Common myeloid progenitor, CD34-positive (primary cell): ENCODE results near the gene CRTC1.

Experiments used
- CTCF ChIA-PET: fragments of 350-600 bp; sonication (Branson Sonifier 250); formaldehyde crosslinking; loops from one replicate; lab custom pipeline; 2021; ENCODE audit warnings: antibody characterized with exemption; lab: Charles Lee
- POLR2A ChIA-PET: fragments of 350-600 bp; sonication (Branson Sonifier 250); formaldehyde crosslinking; loops from one replicate; lab custom pipeline; 2021; ENCODE audit warnings: antibody characterized with exemption; lab: Charles Lee
- DNase-seq, 3 donors: peaks; one replicate each; pipeline versions ENCODE4 v3.0.0 to v3.0.0-alpha.2; 2013
- H3K27ac ChIP-seq, 2 experiments: 1 replicate in 1 of 2; 2 replicates in 1 of 2; pipeline ENCODE4 v1.7.0; 2013; ENCODE audit warnings: inconsistent platforms in 2 of 2, low read length in 2 of 2, mild to moderate bottlenecking in 2 of 2, low read depth in 1 of 2, moderate library complexity in 1 of 2; ENCODE audit not compliant: severe bottlenecking in 2 of 2, insufficient read depth in 1 of 2, poor library complexity in 1 of 2
- H3K27me3 ChIP-seq, 5 experiments: replicated peaks in 2 of 5; 1 replicate in 3 of 5; 2 replicates in 2 of 5; pipeline versions ENCODE4 v1.6.1 to v1.7.0; 2013; ENCODE audit warnings: low read length in 4 of 5, mild to moderate bottlenecking in 2 of 5, moderate library complexity in 2 of 5, inconsistent platforms in 1 of 5; ENCODE audit not compliant: insufficient read depth in 5 of 5, control insufficient read depth in 4 of 5
- H3K36me3 ChIP-seq, 4 experiments: 1 replicate in 2 of 4; 2 replicates in 2 of 4; pipeline versions ENCODE4 v1.6.1 to v1.7.0; 2013; ENCODE audit warnings: low read length in 3 of 4, control low read depth in 1 of 4, mild to moderate bottlenecking in 1 of 4; ENCODE audit not compliant: control insufficient read depth in 4 of 4, insufficient read depth in 4 of 4
- H3K4me1 ChIP-seq, 4 experiments: 1 replicate in 3 of 4; 2 replicates in 1 of 4; pipeline versions ENCODE4 v1.6.1 to v1.7.1; 2013; ENCODE audit warnings: low read length in 3 of 4, mild to moderate bottlenecking in 3 of 4, control low read depth in 1 of 4, inconsistent platforms in 1 of 4, moderate library complexity in 1 of 4; ENCODE audit not compliant: control insufficient read depth in 4 of 4, insufficient read depth in 4 of 4; ENCODE audit errors: control extremely low read depth in 1 of 4
- H3K4me3 ChIP-seq, 7 experiments: 1 replicate in 4 of 7; 2 replicates in 3 of 7; pipeline versions ENCODE4 v1.5.1 to v1.7.0; 2013; ENCODE audit warnings: mild to moderate bottlenecking in 7 of 7, low read length in 6 of 7, moderate library complexity in 6 of 7, inconsistent platforms in 2 of 7, low read depth in 2 of 7, control low read depth in 1 of 7; ENCODE audit not compliant: insufficient read depth in 4 of 7, control insufficient read depth in 1 of 7; ENCODE audit errors: extremely low read depth in 1 of 7
- H3K9me3 ChIP-seq, 5 experiments: 1 replicate in 4 of 5; 2 replicates in 1 of 5; pipeline versions ENCODE4 v1.6.1 to v1.7.1; 2013; ENCODE audit warnings: low read length in 4 of 5, mild to moderate bottlenecking in 2 of 5, inconsistent platforms in 1 of 5, low read depth in 1 of 5, moderate library complexity in 1 of 5; ENCODE audit not compliant: control insufficient read depth in 4 of 5, insufficient read depth in 2 of 5; ENCODE audit errors: control extremely low read depth in 1 of 5
- WGBS: methylation state at CpG from one replicate; pipeline ENCODE4 v1.1.5; 2013; ENCODE audit not compliant: insufficient coverage; 5-methylcytosine and 5-hydroxymethylcytosine counted together

Gene CRTC1

DNA sequence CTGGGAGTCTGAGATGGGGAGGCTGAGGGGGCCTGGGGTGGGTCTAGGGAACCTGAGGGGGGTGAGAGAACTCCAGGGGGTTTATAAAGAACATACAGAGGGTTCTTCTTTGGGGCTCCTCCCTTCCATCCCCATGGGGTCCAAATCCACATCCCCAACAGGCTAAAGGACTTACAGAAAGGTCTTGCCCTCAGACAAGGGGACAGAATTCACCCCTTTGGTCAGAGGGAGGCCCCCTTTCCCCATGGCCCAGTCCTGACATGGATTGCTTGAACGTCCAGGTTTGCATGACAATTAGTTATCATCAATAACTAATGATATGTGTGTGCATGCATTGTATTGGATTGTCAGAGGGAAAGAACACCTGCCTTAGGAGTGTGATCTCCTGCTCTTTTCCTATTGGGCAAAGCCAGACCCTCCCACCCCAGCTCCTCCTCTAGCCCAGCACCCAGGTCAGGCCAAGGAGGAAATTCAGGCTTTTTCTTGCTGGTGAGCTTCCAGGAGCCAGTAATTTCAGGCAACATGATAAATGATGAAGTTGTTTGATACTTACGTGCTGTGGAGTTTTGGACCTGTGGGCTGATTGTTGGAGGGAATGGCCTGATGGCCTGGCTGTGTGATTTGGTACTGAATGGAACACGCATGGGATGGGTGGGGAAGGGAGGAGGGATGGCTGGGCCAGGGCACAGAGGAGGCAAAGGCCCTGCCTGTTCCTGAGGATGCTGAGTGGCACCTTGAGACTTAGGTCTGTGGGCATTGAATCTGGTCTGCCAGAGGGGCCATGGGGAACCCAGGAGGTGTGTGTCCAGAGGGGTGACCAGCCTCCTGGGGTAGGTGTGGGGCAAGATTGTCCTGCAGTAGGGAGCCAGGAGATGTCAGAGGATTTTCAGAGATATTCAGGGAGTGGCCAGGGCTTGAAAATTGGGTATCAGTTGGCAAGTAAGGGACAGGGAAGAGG lies 45.5 kb upstream of the CRTC1 start:
- DNase-seq, result no peak
- 94% methylated on average over 2 of the region's 3 CpGs for WGBS
- peak overlapping the region in 6 of 7 experiments; percentile 75 to 93 (median 83) for H3K4me3 ChIP-seq
- peaks cover 0 to 21% (median 17%) of the 10 kb centered on the region in 4 experiments for H3K4me1 ChIP-seq
- ChIA-PET CTCF (no interaction called here), POLR2A (no interaction called here)
- H3K27me3 ChIP-seq, result peaks cover 0 to 2% (median 0%) of the 10 kb centered on the region in 5 experiments
- H3K9me3 ChIP-seq, result no peaks in the 10 kb centered on the region
- peak overlapping the region in 1 of 2 experiments; percentile 82 for H3K27ac ChIP-seq
- no peaks in the 10 kb centered on the region for H3K36me3 ChIP-seq

GRCh38 chr19:18639706-18640243 lies 43.7 kb upstream of the CRTC1 start:
- POLR2A ChIA-PET, result no interaction called here
- 93% methylated on average over 5 of the region's 8 CpGs for WGBS
- Histone ChIP-seq H3K27ac (no peak overlapping the region), H3K27me3 (peaks cover 0 to 2% (median 0%) of the 10 kb centered on the region in 5 experiments), H3K4me1 (peaks cover 0 to 30% (median 24%) of the 10 kb centered on the region in 4 experiments), H3K4me3 (no peak overlapping the region), H3K36me3 (no peaks in the 10 kb centered on the region), H3K9me3 (no peaks in the 10 kb centered on the region)
- DNase-seq, result no peak
- CTCF ChIA-PET, result interaction anchor here (1.1 kb wide), 3 partner anchors 35 to 51 kb away, joined by 3 read pairs; partner anchors contain the start of gene REX1BD

GRCh38 chr19:18644196-18645034 lies 39.1 kb upstream of the CRTC1 start:
- Histone ChIP-seq H3K9me3 (no peaks in the 10 kb centered on the region), H3K4me1 (peaks cover 0 to 35% (median 30%) of the 10 kb centered on the region in 4 experiments), H3K27ac (no peak overlapping the region), H3K4me3 (peak overlapping the region in 6 of 7 experiments; percentile 28 to 76 (median 56)), H3K36me3 (peaks cover 0 to 2% (median 0%) of the 10 kb centered on the region in 4 experiments), H3K27me3 (no peaks in the 10 kb centered on the region)
- DNase-seq, result peak; percentile 72 to 85 (median 78)
- 9% methylated on average over 8 of the region's 15 CpGs for WGBS
- ChIA-PET CTCF (interaction anchor here (0.9 to 2.0 kb wide), 3 partner anchors 31 to 58 kb away, joined by 3 to 8 read pairs (median 3); partner anchors contain the start of gene REX1BD), POLR2A (interaction anchor here (0.6 to 0.7 kb wide), 2 partner anchors 60 to 124 kb away, joined by 3 read pairs; no protein-coding TSS in a partner anchor)

DNA sequence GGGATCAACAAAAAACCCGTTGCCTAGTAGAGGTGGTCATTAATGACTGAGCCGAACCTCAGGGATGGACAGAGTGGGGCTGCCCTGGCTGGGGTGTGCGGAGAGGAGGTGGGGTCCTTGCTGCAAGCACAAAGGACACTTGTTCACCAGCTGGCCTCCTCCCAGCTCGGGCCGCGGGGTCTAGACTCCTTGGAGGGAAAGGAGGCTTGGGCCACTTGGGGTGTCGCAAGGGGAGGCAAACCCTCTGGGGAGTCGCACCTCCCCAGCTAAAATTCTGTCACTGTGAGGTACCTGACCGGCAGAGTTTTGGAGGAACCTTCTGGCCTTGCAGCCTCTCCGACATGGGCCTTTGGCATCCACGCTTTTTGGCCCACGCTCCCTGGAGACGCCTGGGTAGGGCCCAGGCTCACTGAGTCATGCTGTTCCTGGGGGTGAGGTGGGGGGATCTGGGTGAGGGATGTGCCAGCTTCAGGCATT lies 38.4 kb upstream of the CRTC1 start:
- POLR2A ChIA-PET, result interaction anchor here (0.7 kb wide), 1 partner anchor 59 kb away, joined by 3 read pairs; no protein-coding TSS in a partner anchor
- Histone ChIP-seq H3K4me1 (peaks cover 0 to 42% (median 36%) of the 10 kb centered on the region in 4 experiments), H3K4me3 (peak overlapping the region in 4 of 7 experiments; percentile 28 to 76 (median 64)), H3K27me3 (no peaks in the 10 kb centered on the region), H3K27ac (no peak overlapping the region), H3K36me3 (peaks cover 0 to 2% (median 0%) of the 10 kb centered on the region in 4 experiments), H3K9me3 (no peaks in the 10 kb centered on the region)
- CTCF ChIA-PET, result interaction anchor here (0.9 to 2.0 kb wide), 3 partner anchors 30 to 59 kb away, joined by 3 to 8 read pairs (median 3); partner anchors contain the start of gene REX1BD
- no peak for DNase-seq
- 54% methylated on average over 13 of the region's 13 CpGs for WGBS

DNA sequence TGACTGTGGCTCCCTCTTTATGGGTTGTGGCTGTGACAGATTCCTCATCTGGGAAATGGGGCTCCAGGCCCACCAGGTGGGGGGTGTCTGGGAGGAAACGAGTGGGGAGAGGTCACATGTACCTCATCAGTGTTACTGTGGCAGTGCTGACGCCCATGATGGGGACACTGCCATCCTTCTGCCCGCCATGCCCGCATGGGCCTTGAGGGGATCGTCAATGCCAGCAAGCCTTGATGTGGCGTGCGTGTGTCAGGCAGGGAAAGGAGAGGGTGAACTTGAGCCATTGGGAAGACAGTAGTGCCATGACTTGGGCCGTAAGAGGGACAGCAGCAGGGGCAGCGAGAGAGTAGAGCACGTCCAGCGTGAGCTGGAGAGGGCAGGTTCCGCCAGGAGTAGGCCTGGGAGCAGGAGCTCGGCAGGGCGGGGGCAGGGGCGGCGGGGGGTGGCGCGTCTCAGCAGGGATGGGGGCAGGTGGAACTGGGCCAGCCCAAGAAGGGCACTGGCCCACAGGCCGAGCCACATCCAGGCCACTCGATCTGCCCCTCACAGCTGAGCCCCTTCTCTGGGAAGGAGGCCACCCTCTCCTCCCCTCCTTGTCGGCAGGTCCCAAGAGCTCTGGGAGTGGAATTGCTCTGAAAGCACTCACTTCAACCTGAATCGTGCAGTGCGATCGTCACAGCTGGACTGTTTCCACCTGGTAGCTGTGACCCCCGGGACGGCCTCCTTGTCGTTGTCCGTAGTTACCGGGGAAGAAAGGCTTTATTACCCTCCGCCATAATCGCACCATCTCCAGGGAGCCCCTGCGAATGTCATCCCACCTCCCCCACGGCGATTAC lies 36.7 kb upstream of the CRTC1 start:
- H3K36me3 ChIP-seq, result peaks cover 0 to 5% (median under 1%) of the 10 kb centered on the region in 4 experiments
- peaks cover 0 to 52% (median 42%) of the 10 kb centered on the region in 4 experiments for H3K4me1 ChIP-seq
- H3K4me3 ChIP-seq, result no peak overlapping the region
- POLR2A ChIA-PET, result no interaction called here
- CTCF ChIA-PET, result interaction anchor here (1.0 kb wide), 1 partner anchor 19 kb away, joined by 3 read pairs; no protein-coding TSS in a partner anchor
- H3K27me3 ChIP-seq, result no peaks in the 10 kb centered on the region
- no peak for DNase-seq
- 98% methylated on average over 19 of the region's 34 CpGs for WGBS
- H3K27ac ChIP-seq, result no peak overlapping the region
- H3K9me3 ChIP-seq, result no peaks in the 10 kb centered on the region
